Choroid plexus epithelial cell (primary cell): ENCODE results near the gene FHAD1.

Experiments
- DNase-seq: peaks from one replicate; pipeline ENCODE4 v3.0.0-alpha.2; 2010; ENCODE audit warnings: low read depth
- H3K4me3 ChIP-seq: 2 replicates; pipeline ENCODE4 v1.5.1; 2011; ENCODE audit warnings: low read depth, mild to moderate bottlenecking, control low read depth, low read length, moderate library complexity
- CTCF ChIP-seq: conservative IDR thresholded peaks from 2 replicates; pipeline ENCODE4 v1.5.1; 2011; ENCODE audit warnings: low read depth, mild to moderate bottlenecking, control low read depth, inconsistent platforms, low read length, moderate library complexity

FHAD1 gene

GRCh38 chr1:15436881-15437442 lies 189.9 kb downstream of the FHAD1 start:
- no peak for DNase-seq
- no peak for TF ChIP-seq CTCF
- H3K4me3 ChIP-seq, result no peak overlapping the region

- H3K4me3 ChIP-seq, result no peak overlapping the region
- no peak for TF ChIP-seq CTCF
- no peak for DNase-seq
Measured at GRCh38 chr1:15439325-15439724, 192.3 kb downstream of the FHAD1 start.

GRCh38 chr1:15440357-15440756 lies 193.3 kb downstream of the FHAD1 start:
- TF ChIP-seq CTCF, result no peak
- DNase-seq, result no peak
- H3K4me3 ChIP-seq, result no peak overlapping the region

GRCh38 chr1:15441247-15441646 lies 194.2 kb downstream of the FHAD1 start:
- no peak overlapping the region for H3K4me3 ChIP-seq
- TF ChIP-seq CTCF, result no peak
- DNase-seq, result no peak

GRCh38 chr1:15442119-15442518 lies 195.1 kb downstream of the FHAD1 start:
- no peak for TF ChIP-seq CTCF

GRCh38 chr1:15442759-15443158 lies 195.7 kb downstream of the FHAD1 start:
- no peak overlapping the region for H3K4me3 ChIP-seq
- no peak for TF ChIP-seq CTCF
- DNase-seq, result no peak

More at GRCh38 chr1:15442119-15442518, 195.1 kb downstream of the FHAD1 start:
- no peak for DNase-seq
- H3K4me3 ChIP-seq, result no peak overlapping the region

GRCh38 chr1:15443281-15443680 lies 196.3 kb downstream of the FHAD1 start:
- TF ChIP-seq CTCF, result no peak
- H3K4me3 ChIP-seq, result no peak overlapping the region
- DNase-seq, result no peak
